ENCODE results near the gene EDC3. TPM values are rescaled to one million over a fixed set of nuclear protein-coding genes. Genes with fewer than 3 reads are reported as not detected.

EDC3 gene
- total and polyA plus RNA-seq, 9 of the 15 experiments (the other 6 are each of a cell fraction or from before 2014, with no cell fraction given), result 11.7 to 63.9 (median 32.8) TPM

DNA sequence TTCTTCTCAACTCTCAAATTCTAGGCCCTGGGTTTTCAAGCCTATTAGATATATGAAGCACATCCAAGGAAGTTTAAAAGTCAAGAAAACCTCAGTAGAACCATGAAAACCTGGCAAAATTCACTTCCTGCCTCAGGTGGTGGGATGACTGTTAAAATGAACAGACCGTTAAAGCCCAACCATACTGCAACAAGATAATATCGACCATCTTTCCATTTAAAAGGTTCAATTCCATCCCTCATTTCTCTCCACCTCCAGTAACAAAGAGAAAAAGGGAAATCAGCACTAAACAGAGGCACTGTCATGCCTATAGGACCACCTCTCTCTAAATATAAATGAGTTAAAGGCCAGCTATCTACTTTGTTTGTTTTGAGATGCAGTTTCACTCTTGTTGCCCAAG is 31.2 kb downstream of the EDC3 start (continued):
- TF ChIP-seq, protein P1, sequence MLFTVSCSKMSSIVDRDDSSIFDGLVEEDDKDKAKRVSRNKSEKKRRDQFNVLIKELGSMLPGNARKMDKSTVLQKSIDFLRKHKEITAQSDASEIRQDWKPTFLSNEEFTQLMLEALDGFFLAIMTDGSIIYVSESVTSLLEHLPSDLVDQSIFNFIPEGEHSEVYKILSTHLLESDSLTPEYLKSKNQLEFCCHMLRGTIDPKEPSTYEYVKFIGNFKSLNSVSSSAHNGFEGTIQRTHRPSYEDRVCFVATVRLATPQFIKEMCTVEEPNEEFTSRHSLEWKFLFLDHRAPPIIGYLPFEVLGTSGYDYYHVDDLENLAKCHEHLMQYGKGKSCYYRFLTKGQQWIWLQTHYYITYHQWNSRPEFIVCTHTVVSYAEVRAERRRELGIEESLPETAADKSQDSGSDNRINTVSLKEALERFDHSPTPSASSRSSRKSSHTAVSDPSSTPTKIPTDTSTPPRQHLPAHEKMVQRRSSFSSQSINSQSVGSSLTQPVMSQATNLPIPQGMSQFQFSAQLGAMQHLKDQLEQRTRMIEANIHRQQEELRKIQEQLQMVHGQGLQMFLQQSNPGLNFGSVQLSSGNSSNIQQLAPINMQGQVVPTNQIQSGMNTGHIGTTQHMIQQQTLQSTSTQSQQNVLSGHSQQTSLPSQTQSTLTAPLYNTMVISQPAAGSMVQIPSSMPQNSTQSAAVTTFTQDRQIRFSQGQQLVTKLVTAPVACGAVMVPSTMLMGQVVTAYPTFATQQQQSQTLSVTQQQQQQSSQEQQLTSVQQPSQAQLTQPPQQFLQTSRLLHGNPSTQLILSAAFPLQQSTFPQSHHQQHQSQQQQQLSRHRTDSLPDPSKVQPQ (CRISPR knock-in tag; IDR thresholded peaks at IDR 0.05; ENCODE audit: borderline replicate concordance), result no peak
- TF ChIP-seq, protein P2, sequence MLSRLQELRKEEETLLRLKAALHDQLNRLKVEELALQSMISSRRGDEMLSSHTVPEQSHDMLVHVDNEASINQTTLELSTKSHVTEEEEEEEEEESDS (CRISPR knock-in tag; IDR thresholded peaks at IDR 0.05), result no peak
- TF ChIP-seq, protein P3, sequence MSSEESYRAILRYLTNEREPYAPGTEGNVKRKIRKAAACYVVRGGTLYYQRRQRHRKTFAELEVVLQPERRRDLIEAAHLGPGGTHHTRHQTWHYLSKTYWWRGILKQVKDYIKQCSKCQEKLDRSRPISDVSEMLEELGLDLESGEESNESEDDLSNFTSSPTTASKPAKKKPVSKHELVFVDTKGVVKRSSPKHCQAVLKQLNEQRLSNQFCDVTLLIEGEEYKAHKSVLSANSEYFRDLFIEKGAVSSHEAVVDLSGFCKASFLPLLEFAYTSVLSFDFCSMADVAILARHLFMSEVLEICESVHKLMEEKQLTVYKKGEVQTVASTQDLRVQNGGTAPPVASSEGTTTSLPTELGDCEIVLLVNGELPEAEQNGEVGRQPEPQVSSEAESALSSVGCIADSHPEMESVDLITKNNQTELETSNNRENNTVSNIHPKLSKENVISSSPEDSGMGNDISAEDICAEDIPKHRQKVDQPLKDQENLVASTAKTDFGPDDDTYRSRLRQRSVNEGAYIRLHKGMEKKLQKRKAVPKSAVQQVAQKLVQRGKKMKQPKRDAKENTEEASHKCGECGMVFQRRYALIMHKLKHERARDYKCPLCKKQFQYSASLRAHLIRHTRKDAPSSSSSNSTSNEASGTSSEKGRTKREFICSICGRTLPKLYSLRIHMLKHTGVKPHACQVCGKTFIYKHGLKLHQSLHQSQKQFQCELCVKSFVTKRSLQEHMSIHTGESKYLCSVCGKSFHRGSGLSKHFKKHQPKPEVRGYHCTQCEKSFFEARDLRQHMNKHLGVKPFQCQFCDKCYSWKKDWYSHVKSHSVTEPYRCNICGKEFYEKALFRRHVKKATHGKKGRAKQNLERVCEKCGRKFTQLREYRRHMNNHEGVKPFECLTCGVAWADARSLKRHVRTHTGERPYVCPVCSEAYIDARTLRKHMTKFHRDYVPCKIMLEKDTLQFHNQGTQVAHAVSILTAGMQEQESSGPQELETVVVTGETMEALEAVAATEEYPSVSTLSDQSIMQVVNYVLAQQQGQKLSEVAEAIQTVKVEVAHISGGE (CRISPR knock-in tag; IDR thresholded peaks at IDR 0.05), result no peak
- TF ChIP-seq GABPB1 (CRISPR knock-in tag; IDR thresholded peaks at IDR 0.05) (no peak), NR3C1 (CRISPR knock-in tag; IDR thresholded peaks at IDR 0.05) (no peak)

Data from K562 (cell line).